Nephron progenitor cell (in vitro differentiated cells): ENCODE data around the gene TRABD2B.

Source experiments
- DNase-seq: peaks from one replicate; pipeline ENCODE4 v3.0.0; 2021
- H3K27ac Mint-ChIP-seq: 2 replicates; pipeline ENCODE4 v1.8.0; 2021; ENCODE audit warnings: mild to moderate bottlenecking, moderate library complexity, mixed read lengths
- H3K27me3 Mint-ChIP-seq: 2 replicates; pipeline ENCODE4 v1.8.0; 2021; ENCODE audit warnings: mild to moderate bottlenecking, low read depth, mixed read lengths; ENCODE audit not compliant: poor library complexity
- H3K36me3 Mint-ChIP-seq: 2 replicates; pipeline ENCODE4 v1.8.0; 2021; ENCODE audit warnings: low read depth, mixed read lengths
- H3K4me1 Mint-ChIP-seq: 2 replicates; pipeline ENCODE4 v1.8.0; 2021; ENCODE audit warnings: mixed read lengths
- H3K4me3 Mint-ChIP-seq: 2 replicates; pipeline ENCODE4 v1.8.0; 2021; ENCODE audit warnings: mild to moderate bottlenecking, moderate library complexity, mixed read lengths
- H3K9me3 Mint-ChIP-seq: 2 replicates; pipeline ENCODE4 v1.8.0; 2021; ENCODE audit warnings: mild to moderate bottlenecking, moderate library complexity, mixed read lengths
- TF ChIP-seq, protein P1 (sequence below): fragments of 200-600 bp; sonication (generic); IDR thresholded peaks from 2 replicates; pipeline ENCODE4 v1.5.0; 2021; ENCODE audit warnings: antibody characterized with exemption

The TRABD2B gene

GRCh38 chr1:47975302-47975921 lies 21.8 kb downstream of the TRABD2B start:
- no peak for DNase-seq
- Mint-ChIP-seq H3K27me3 (peaks cover 17% of the 10 kb centered on the region), H3K27ac (no peak overlapping the region), H3K36me3 (peaks cover 26% of the 10 kb centered on the region), H3K4me1 (peaks cover 53% of the 10 kb centered on the region), H3K9me3 (peaks cover under 1% of the 10 kb centered on the region), H3K4me3 (no peak overlapping the region)
- TF ChIP-seq, protein P1, sequence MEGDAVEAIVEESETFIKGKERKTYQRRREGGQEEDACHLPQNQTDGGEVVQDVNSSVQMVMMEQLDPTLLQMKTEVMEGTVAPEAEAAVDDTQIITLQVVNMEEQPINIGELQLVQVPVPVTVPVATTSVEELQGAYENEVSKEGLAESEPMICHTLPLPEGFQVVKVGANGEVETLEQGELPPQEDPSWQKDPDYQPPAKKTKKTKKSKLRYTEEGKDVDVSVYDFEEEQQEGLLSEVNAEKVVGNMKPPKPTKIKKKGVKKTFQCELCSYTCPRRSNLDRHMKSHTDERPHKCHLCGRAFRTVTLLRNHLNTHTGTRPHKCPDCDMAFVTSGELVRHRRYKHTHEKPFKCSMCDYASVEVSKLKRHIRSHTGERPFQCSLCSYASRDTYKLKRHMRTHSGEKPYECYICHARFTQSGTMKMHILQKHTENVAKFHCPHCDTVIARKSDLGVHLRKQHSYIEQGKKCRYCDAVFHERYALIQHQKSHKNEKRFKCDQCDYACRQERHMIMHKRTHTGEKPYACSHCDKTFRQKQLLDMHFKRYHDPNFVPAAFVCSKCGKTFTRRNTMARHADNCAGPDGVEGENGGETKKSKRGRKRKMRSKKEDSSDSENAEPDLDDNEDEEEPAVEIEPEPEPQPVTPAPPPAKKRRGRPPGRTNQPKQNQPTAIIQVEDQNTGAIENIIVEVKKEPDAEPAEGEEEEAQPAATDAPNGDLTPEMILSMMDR, result no peak

- peak; percentile 40 for DNase-seq
Observed at GRCh38 chr1:47972864-47973432, 24.2 kb downstream of the TRABD2B start.

GRCh38 chr1:47971385-47972160 lies 25.6 kb downstream of the TRABD2B start:
- TF ChIP-seq, protein P1, result no peak
- Mint-ChIP-seq H3K27me3 (peaks cover 3% of the 10 kb centered on the region), H3K4me3 (no peak overlapping the region), H3K9me3 (no peaks in the 10 kb centered on the region), H3K27ac (no peak overlapping the region), H3K4me1 (peaks cover 68% of the 10 kb centered on the region), H3K36me3 (peaks cover 10% of the 10 kb centered on the region)
- no peak for DNase-seq

More at GRCh38 chr1:47972864-47973432, 24.2 kb downstream of the TRABD2B start:
- Mint-ChIP-seq H3K4me1 (peaks cover 57% of the 10 kb centered on the region), H3K9me3 (no peaks in the 10 kb centered on the region), H3K4me3 (no peak overlapping the region), H3K36me3 (peaks cover 17% of the 10 kb centered on the region), H3K27ac (peak overlapping the region; percentile 3), H3K27me3 (peaks cover 8% of the 10 kb centered on the region)
- TF ChIP-seq, protein P1, result peak; percentile 52

- H3K9me3 Mint-ChIP-seq, result no peaks in the 10 kb centered on the region
- H3K4me1 Mint-ChIP-seq, result peaks cover 74% of the 10 kb centered on the region
- TF ChIP-seq, protein P1, result no peak
- peak overlapping the region; percentile 25 for H3K4me3 Mint-ChIP-seq
- H3K36me3 Mint-ChIP-seq, result peaks cover 5% of the 10 kb centered on the region
- no peak for DNase-seq
- H3K27ac Mint-ChIP-seq, result no peak overlapping the region
- H3K27me3 Mint-ChIP-seq, result no peaks in the 10 kb centered on the region
Observed at GRCh38 chr1:47970882-47971281, 26.3 kb downstream of the TRABD2B start.

- no peak for DNase-seq
- no peaks in the 10 kb centered on the region for H3K27me3 Mint-ChIP-seq
- H3K36me3 Mint-ChIP-seq, result peaks cover 5% of the 10 kb centered on the region
- H3K4me1 Mint-ChIP-seq, result peaks cover 88% of the 10 kb centered on the region
- peak overlapping the region; percentile 84 for H3K27ac Mint-ChIP-seq
- TF ChIP-seq, protein P1, result no peak
- no peak overlapping the region for H3K4me3 Mint-ChIP-seq
- H3K9me3 Mint-ChIP-seq, result no peaks in the 10 kb centered on the region
Observed at GRCh38 chr1:47969478-47969877, 27.7 kb downstream of the TRABD2B start.
